Measurements from ENCODE around the gene PCGF3.
"Not testable (repeated sequence)": the region's sequence is repeated elsewhere in the genome, so short reads cannot be mapped to it uniquely, and the experiment has no call there.

The PCGF3 gene

GRCh38 chr4:742742-743311 lies 37.2 kb downstream of the PCGF3 start:
- peak; percentile 68 to 85 (median 76) for DNase-seq

DNA sequence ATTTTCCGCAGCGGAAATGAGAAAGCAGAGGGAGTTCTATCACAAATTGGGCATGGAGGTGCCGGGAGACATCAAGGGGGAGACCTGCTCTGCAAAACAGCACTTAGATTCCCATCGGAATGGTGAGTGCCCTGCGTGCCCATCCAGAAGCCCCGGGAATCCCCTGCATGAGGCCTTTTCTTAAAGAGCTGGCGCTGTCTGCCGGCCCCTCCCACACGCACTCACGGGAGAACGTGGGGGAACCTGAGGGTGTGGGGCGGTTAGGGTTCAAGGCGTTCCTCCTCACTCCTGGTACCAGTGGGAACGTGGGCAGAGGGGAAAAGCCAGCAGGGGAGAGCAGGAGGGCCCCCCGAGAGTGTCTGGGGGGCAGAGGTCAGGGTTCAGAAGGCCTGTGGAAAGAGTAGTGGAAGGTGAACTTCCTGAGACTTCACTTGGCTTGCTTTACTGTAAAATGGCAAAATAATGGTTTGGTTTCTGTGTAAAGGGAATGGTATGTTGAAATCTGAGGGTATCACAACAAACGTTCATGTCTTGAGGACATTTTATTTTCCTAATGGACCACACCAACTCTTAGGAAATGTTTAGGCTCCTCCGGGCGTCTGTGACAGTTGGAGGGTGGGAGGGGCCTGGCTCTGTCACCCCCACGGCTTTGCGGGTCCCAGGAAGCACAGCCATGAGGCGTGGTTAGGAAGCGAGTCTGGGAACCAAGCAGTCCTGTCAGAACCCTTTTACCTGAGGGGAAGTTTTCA lies 38.0 kb downstream of the PCGF3 start:
- no peak for DNase-seq

- DNase-seq = no peak
These were observed 38.7 kb downstream of the PCGF3 start for GRCh38 chr4:744212-744841.

- no peak for DNase-seq
These were observed 42.0 kb downstream of the PCGF3 start for GRCh38 chr4:747546-748170.

DNA sequence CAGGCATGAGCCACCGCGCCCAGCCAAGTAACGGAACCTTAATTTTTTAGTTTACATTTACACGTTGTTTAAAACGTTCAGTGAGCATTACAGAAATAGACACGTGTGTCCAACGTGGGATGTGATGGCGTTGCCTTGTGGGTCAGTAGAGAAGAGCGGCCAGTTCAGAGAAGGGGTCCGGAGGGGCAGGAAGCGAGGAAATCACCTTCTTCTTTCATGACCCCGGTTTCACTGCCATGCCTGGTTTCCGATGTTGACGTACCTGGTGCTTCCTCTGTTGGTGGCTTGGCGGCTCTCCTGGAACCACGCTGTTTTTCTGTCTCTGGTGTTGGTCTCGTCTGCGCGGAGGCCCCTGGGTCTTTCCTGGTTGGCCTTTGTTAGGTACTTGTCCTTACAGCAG lies 42.8 kb downstream of the PCGF3 start:
- no peak for DNase-seq

DNA sequence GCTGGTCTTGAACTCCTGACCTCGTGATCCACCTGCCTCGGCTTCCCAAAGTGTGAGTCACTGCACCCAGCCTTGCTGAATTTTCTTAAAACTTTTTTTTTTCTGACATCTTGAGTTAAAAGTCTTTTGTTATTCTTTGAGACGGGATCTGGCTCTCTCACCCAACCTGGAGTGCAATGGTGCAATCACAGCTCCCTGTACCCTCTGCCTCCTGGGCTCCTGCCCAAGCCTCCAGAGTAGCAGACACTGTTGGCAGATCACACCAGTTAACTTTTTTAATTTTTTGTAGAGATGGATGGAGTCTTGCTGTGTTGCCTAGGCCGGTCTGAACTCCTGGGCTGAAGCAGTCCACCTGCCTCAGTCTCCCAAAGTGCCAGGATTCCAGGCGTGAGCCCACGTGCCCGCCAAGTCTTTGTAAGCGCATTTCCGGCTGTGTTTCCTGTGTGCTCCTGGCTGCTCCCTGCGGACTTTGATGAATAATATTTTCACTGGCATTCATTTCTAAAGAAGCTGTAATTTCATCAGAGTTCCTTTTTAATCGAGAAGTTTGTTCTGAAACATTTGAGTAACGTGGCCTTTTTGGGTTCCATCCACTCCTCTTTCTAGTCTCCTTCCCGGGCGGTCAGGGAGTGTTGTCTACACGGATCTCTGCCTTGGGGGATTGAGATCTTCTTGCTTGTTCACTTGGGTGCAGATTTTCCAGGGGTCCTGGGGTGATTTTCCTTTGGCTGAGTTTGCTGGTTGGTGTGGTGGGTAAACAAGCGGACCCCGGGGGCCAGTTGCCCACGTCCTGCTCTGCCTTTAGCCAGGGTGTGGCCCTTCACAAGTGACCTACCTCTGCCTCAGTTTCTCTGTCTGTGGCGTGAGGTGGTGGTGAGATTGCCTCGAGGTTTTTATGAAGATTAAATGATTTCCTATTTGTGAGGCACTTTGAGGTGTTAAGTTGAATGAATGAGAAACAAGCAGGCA lies 44.4 kb downstream of the PCGF3 start:
- DNase-seq = no peak

DNA sequence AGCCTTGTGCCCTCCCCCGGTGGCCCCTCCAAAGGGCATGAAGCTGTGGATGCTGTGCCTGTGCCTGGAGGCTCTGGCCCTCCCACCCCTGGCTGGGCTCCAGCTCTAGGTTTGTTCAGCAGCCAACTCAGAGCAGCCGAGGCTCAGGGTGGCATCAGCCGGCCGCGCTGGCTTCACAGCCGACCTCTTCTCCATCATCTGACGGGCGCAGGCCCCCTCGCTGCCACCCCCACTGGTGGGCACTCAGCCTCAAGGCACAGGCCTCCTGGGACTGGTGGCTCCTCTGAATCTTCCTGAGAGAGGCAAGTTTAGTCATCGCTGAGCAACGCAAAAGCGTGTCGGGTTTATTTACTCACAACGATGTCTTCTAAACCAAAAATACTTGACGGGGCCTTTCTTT lies 46.0 kb downstream of the PCGF3 start:
- DNase-seq = no peak

- DNase-seq = no peak
These were observed 46.7 kb downstream of the PCGF3 start for GRCh38 chr4:752196-752861.

- DNase-seq = not testable (repeated sequence)
These were observed 47.6 kb downstream of the PCGF3 start for GRCh38 chr4:753186-753585.

DNA sequence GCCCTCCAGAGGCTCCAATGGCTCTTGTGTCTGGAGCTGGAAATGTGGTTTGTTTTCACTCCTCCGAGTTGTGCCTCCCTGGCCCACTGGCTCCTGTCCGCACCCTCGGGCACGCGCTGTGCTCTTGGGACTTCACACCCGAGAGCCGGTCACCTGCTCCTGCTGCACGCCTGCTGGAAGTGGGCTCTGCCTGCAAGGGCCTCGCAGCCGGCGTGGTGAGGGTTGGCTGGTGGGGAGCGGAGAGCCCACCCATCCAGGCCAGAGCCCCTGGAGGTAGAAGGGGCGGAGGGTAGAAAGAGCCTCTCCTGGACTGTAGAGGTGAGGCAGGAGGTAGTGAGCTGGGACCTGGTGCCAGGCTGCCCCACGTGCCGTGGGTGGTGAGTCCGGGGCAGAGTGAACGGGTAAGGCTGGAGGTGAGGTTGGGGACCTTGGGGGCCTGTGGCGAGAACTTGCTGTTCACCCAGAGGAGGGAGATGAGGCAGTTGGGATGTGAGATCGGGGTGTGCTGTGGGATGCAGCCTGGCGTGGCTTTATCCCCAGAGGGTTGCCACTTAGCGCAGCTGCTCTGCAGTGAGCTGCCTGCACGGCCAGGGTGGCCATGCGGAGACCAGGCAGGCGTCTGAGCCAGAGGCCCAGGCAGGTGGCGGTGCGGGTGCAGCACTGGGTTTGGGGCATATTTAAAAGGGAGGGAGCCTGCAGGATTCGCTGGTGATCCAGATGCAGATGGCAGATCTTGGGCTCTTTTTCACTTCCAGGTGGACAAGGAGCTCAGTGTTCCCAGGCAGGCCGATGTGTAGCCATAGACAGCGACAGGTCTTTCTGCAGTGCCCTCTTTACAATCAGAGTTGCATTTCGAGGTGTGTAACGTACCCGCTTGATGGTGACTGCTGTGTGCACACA lies 48.8 kb downstream of the PCGF3 start:
- DNase-seq = no peak

- DNase-seq = no peak
These were observed 51.5 kb downstream of the PCGF3 start for GRCh38 chr4:757111-757510.

DNA sequence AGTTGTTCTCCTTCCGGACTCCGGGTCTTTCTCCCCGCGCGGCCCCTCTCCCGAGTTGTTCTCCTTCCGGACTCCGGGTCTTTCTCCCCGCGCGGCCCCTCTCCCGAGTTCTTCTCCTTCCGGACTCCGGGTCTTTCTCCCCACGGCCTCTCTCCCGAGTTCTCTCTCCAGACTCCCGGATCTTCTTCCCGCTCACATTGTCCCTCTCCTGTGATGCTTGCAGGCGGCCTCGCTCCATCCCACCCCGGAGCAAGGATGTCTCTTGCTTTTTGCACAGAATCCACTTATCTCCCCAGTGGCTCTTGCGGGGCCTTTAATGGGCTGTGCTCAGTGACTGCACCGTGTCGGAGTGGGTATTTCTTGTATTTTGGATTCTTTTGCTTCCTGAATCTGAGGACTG lies 54.2 kb downstream of the PCGF3 start:
- DNase-seq = not testable (repeated sequence)

- no peak for DNase-seq
These were observed 55.0 kb downstream of the PCGF3 start for GRCh38 chr4:760616-761015.

DNA sequence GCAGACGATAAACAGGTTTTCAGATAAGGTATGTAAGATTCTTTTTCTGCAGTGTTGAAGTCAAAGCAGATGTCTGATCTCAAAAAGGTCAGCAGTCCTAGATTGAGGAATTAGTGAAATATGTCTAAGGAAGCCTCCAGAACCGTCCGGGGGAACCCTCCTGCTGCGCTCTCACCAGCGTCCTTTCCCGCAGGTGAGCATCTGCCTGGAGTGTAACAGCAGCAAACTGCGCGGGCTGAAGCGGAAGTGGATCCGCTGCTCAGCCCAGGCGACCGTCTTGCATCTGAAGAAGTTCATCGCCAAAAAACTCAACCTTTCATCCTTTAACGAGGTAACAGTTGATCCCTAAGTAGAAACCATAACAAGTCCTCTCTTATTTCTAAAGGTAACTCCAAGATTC lies 55.5 kb downstream of the PCGF3 start:
- DNase-seq = no peak

GRCh38 chr4:761739-762138 lies 56.1 kb downstream of the PCGF3 start:
- DNase-seq = no peak

DNA sequence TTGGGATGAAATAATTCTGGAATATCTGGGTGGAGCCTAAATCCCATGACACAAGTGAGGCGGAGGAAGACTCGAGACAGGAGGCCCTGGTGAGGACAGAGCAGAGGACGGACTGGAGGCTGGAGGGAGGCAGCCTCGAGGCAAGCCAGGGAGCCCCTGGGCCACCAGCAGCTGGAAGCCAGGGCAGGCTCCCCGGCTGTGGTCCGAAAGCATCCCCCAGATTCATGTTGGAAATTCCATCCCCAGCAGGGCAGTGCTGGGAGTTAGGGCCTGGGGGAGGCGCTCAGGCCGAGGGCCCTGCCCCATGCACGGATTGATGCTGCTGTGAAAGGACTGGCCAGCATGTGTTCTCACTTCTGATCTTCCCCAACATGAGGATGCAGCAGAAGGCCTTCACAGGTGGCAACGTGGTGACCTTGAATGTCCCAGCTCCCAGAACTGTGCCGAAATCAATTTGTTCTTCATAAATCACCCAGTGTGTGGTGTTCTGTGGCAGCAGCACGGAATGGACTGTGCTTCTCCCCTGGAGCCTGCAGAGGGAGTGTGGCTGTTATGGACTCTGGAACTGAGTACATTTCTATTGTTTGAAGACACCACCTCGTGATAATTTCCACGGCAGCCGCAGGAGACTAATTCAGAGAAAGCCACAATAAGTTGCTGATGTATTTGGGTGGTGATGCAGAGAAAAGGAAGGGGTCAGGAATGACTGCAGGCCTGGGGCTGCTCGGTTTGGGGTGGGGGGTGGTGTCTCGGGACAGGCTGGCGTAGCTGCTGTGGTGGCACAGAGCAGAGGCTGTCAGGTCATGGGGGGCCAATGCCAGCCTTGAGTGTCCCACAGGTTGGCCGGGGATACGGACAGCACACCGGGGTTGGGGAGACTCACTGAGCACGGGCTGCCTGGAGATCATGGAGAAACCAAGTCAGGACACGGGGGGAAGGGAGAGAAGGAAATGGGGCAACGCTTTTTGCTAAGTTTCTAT lies 56.9 kb downstream of the PCGF3 start:
- no peak for DNase-seq

DNA sequence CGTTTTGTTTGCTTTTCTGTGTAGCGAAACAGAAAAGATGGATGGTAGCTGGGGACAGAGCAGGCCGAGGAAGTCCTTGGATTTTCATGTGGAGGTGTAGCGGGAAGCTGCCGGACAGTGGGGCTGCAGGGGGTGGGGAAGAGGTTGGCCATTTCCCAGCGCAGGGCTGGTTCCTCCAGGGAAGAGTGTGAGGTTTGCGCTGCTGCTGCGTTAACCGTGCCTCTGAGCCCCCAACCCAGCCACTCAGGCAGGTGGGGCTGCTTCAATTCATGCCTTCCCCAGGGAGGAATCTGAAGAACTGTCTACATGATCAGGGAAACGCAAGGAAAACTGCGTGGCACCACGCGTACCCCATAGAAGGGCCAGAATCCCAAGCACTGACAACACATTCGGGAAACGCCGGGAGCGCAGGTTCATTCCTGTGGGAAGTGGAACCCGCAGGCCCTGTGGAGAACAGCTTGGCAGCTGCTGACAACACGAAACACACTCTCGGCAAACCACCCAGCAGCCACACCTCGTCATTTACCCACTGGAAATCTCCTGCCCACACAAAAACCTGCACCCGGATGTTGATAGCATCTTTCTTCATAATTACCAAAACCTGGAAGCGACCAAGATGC lies 57.7 kb downstream of the PCGF3 start:
- no peak for DNase-seq

DNA sequence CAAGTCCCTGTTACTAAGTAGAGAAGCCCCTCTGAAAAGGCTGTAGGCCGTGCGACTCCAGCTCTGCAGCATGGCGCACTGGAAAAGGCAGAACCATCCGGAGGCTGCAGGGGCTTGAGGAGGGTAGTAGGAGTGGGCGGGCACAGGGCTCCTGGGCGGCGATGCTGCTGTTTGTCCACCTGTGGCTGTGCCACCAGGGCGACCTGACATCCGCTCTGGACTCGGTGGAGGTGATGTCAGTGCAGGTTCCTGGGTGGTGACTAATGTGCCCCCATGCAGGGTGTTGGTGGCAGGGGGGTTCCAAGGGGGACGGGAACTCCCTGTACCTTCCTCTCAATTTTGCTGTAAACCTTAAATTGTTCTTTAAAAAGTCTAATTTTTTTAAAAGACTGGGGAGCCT lies 58.3 kb downstream of the PCGF3 start:
- no peak for DNase-seq

Data from suppressor macrophage (primary cell).